ENCODE results near the gene ABCC3. TPM values are rescaled to one million over a fixed set of nuclear protein-coding genes. Genes with fewer than 3 reads are reported as not detected.

Gene ABCC3
- total and polyA plus RNA-seq, 4 donors = 10.3 to 46.4 (median 32.0) TPM

- no peak overlapping the region for H3K9ac ChIP-seq (ENCODE audit: insufficient read depth in 1 of 2, low read length in 2 of 2)
- DNase-seq (no peak), ATAC-seq (ENCODE audit: insufficient read depth, low FRiP score) (no peak)
- no peak for TF ChIP-seq CTCF (IDR thresholded peaks at IDR 0.05; ENCODE audit: control extremely low read depth, extremely low read depth)
- no peak overlapping the region for H3K27ac ChIP-seq (ENCODE audit: low read depth in 1 of 2, low read length in 1 of 2)
- no peaks in the 10 kb centered on the region for H3K36me3 ChIP-seq (ENCODE audit: control insufficient read depth in 4 of 4, insufficient read depth in 4 of 4, low read length in 4 of 4)
- no peaks in the 10 kb centered on the region for H3K9me3 ChIP-seq (ENCODE audit: control insufficient read depth in 4 of 4, insufficient read depth in 3 of 4, low read length in 3 of 4)
- 92% methylated on average over 2 of the region's 2 CpGs for WGBS, 2 donors
- H3K27me3 ChIP-seq (ENCODE audit: control insufficient read depth in 3 of 3, insufficient read depth in 3 of 3, low read length in 2 of 3) = no peaks in the 10 kb centered on the region
- peaks cover under 1 to 34% (median 5%) of the 10 kb centered on the region in 5 donors for H3K4me1 ChIP-seq (ENCODE audit: control insufficient read depth in 5 of 5, insufficient read depth in 5 of 5, low read length in 5 of 5)
- H3K4me3 ChIP-seq = no peak overlapping the region
Measured at GRCh38 chr17:50728112-50728429, 93.4 kb downstream of the ABCC3 start.

DNA sequence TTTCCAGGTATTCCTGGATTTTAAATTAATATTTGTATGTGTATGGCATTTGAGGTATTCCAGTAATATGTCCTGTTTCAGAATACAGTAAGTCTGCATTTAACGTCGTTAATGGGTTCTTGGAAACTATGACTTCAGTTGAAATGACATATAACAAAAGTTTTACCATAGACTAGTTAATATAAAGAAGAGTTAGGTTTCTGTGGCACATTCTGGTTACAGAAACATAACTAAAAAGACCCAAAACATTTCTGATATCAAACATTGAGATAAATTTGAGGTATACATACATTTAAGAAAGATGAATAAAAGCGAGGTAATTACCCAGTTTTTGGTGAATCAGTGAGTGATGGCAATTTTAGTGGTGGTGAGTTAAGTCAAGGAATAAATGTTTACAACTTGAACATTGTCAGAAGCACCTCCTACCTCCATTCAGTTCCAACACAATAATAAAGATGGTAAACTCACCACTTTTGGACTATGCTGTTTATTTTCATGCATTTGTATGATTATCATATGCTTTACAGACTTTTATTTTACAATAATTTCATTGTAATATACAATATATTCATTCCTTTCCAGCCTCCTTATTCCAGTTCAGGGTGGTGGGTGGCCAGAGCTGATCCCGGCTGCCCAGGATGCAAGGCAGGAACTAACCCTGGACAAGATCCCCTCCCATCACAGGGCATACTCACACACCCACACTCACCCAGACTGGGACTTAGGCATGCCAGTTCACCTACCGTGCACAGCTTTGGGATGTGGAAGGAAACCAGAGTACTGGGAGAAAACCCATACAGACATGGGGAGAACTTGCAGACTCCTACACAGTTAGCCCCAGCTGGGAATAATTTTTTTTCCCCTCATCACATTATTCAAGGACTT is 94.4 kb downstream of the ABCC3 start:
- no peak for TF ChIP-seq CTCF (IDR thresholded peaks at IDR 0.05; ENCODE audit: control extremely low read depth, extremely low read depth)
- H3K9me3 ChIP-seq (ENCODE audit: control insufficient read depth in 4 of 4, insufficient read depth in 3 of 4, low read length in 3 of 4) = no peaks in the 10 kb centered on the region
- H3K4me3 ChIP-seq = no peak overlapping the region
- ATAC-seq (ENCODE audit: insufficient read depth, low FRiP score) (no peak), DNase-seq (no peak)
- no peak overlapping the region for H3K27ac ChIP-seq (ENCODE audit: low read depth in 1 of 2, low read length in 1 of 2)
- 69 to 77% methylated on average over 5 of the region's 5 CpGs for WGBS, 2 donors
- H3K4me1 ChIP-seq (ENCODE audit: control insufficient read depth in 5 of 5, insufficient read depth in 5 of 5, low read length in 5 of 5) = peaks cover 0 to 33% (median 5%) of the 10 kb centered on the region in 5 donors
- H3K36me3 ChIP-seq (ENCODE audit: control insufficient read depth in 4 of 4, insufficient read depth in 4 of 4, low read length in 4 of 4) = no peaks in the 10 kb centered on the region
- no peak overlapping the region for H3K9ac ChIP-seq (ENCODE audit: insufficient read depth in 1 of 2, low read length in 2 of 2)
- no peaks in the 10 kb centered on the region for H3K27me3 ChIP-seq (ENCODE audit: control insufficient read depth in 3 of 3, insufficient read depth in 3 of 3, low read length in 2 of 3)

DNA sequence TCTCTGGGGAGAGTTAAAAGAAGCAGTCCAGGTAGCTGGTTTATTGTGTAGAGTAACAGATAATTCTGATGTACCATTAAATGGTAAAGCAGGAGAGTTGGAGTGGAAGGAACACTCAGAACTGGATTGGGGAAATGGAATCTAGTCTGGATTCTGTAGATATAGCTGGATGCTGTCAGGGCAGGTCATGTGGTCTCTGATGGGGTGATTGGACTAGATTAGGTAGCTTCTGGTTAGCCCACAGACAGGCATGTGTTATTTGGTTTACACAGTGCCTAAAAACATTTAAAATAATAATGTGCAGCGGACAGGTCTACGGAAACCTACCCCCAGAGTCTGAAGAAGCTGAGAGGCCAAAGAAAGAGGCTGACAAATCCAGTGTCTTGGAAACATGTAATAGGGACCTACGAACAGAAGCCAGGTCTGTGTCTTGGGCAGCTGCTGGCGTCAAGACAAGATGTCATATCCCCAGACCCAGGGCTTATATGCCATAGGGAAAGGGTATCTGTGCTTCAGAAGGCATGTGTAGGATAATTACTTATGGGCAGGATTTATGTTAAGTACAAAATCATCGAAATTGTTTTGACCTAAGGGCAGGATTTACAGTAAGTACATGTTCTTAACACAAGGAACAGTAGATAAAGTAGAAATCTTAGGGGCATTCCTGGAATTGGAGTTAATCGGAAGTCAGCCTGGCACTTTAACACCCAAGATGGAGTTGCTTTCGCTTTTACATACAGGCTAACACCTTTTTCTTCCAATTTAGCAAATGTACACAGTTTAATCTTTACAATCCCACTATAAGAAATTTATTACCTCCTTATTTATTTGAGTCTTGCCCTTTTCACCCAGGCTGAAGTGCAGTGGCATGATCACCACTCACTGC is 97.1 kb downstream of the ABCC3 start:
- ATAC-seq (ENCODE audit: insufficient read depth, low FRiP score) (no peak), DNase-seq (no peak)
- Histone ChIP-seq H3K36me3 (ENCODE audit: control insufficient read depth in 4 of 4, insufficient read depth in 4 of 4, low read length in 4 of 4) (no peaks in the 10 kb centered on the region), H3K9me3 (ENCODE audit: control insufficient read depth in 4 of 4, insufficient read depth in 3 of 4, low read length in 3 of 4) (no peaks in the 10 kb centered on the region), H3K4me3 (no peak overlapping the region), H3K9ac (ENCODE audit: insufficient read depth in 1 of 2, low read length in 2 of 2) (no peak overlapping the region), H3K27me3 (ENCODE audit: control insufficient read depth in 3 of 3, insufficient read depth in 3 of 3, low read length in 2 of 3) (no peaks in the 10 kb centered on the region), H3K4me1 (ENCODE audit: control insufficient read depth in 5 of 5, insufficient read depth in 5 of 5, low read length in 5 of 5) (peaks cover 0 to 19% (median 5%) of the 10 kb centered on the region in 5 donors), H3K27ac (ENCODE audit: low read depth in 1 of 2, low read length in 1 of 2) (no peak overlapping the region)
- no peak for TF ChIP-seq CTCF (IDR thresholded peaks at IDR 0.05; ENCODE audit: control extremely low read depth, extremely low read depth)
- WGBS, 2 donors = 73 to 76% methylated on average over 7 of the region's 7 CpGs

Data from lung (tissue), 12 donors.